ENCODE data around the gene SLC13A4.

Gene SLC13A4

DNA sequence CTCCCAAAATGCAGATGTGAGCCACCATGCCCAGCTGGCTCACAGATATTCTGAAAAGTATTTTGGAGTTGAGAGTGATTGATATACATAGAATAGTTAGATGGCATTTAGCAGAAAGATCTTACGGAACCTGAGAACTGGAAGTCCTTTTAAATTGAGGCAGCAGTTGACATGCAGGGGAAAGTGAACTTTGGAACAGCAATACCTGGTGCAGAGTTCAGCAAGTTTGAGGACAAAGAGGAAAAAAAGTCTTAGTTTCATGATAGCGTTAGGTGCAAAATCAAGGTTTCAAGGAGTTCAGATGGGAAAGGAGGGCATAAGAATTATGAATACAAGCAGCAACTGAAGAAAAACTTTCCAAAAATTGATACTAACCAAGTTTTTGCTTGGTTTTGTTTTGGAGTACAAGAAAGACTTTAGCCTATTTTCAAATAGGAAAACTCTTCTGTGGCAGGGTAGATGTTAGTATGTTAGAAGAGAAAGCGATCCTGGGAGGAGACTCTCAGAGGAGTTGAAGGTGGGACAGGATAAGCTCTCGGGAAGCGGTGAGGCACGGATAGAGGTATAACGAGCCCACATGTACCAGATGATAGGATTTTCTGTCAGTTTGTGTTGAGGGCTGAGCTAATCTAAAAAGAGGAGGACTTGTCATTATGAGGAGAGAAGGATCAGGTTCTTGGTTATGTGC, 93.7 kb downstream of the SLC13A4 start:
- no peak for TF ChIP-seq CTCF (conservative IDR thresholded peaks at IDR 0.05)
- H3K27ac ChIP-seq, result no peak overlapping the region

Data from VCaP (cell line).